Measurements from ENCODE around the gene OCIAD1.

The OCIAD1 gene

GRCh38 chr4:48904541-48905142 lies 73.8 kb downstream of the OCIAD1 start:
- TF ChIP-seq CTCF (IDR thresholded peaks at IDR 0.05): no peak

GRCh38 chr4:48905363-48906015 lies 74.6 kb downstream of the OCIAD1 start:
- peak; percentile 15; the same call in 1 of the 2 replicates for TF ChIP-seq CTCF (IDR thresholded peaks at IDR 0.05)

- peak; percentile 49 for TF ChIP-seq CTCF (IDR thresholded peaks at IDR 0.05)
Measured at GRCh38 chr4:48906206-48907173, 75.6 kb downstream of the OCIAD1 start, which contains the start of gene OCIAD2. OCIAD2 (minus strand) TSS chr4:48906774; CDS start chr4:48904549, 2,225 bp downstream.

DNA sequence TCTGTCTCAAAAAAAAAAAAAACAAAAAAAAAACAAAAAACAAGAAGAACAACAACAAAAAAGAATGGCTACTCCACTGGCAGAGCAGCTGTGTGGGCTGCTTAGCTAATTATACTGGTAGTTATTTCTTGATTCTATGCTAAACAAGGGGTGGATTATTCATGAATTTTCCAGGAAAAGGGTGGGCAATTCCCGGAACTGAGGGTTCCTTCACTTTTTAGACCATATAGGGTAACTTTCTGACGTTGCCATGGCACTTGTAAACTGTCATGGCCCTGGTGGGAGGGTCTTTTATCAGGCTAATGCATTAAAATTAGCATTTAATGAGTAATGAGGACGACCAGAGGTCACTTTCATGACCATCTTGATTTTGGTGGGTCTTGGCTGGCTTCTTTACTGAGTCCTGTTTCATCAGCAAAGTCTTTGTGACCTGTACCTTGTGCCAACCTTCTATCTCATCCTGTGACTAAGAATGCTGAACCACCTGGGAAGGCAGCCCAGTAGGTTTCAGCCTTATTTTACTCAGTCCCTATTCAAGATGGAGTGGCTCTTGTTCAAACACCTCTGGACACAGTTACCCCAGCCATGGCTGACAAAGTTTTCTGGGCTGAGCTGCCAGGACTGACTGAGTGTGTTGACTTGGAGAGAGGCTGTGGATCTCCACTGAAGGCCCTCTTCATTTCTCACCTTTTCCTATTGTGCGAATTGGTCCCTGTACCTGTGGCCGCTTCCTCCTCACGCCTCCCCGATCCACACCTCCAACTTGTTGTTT lies 77.0 kb downstream of the OCIAD1 start:
- no peak for TF ChIP-seq CTCF (IDR thresholded peaks at IDR 0.05)

DNA sequence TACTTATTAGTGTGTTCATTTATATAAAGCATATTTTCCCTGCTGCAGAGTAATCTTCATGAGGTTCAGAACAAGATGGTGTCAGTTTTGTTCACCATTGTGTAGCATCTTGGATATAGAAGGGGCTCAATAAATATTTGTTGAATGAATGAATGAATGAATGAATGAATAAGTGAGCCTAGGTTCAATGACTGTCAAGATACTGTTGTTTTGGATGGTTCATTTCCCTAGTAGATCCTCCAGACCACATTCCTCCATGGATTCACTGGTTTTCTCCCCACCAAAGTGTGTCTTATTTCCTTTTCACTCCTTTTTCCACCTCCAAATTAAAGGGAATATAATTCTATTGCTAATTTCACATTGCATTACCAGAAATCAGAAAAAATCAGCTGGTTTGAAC lies 77.8 kb downstream of the OCIAD1 start:
- TF ChIP-seq CTCF (IDR thresholded peaks at IDR 0.05): no peak

- TF ChIP-seq CTCF (IDR thresholded peaks at IDR 0.05): no peak
Measured at GRCh38 chr4:48909697-48910096, 78.8 kb downstream of the OCIAD1 start.

- TF ChIP-seq CTCF (IDR thresholded peaks at IDR 0.05): no peak
Measured at GRCh38 chr4:48910511-48910910, 79.6 kb downstream of the OCIAD1 start.

All from LNCAP (cell line).